Thyroid gland (tissue), 4 donors: ENCODE results near the gene RETN.

Experiments used
- CTCF ChIP-seq, 6 experiments: fragments of 200-600 bp in 3 of 6; fragments of 450-650 bp in 3 of 6; sonication (generic) in 3 of 6; IDR thresholded peaks; one replicate each; pipeline ENCODE4 v1.5.1; 2016 to 2019; ENCODE audit warnings: antibody characterized with exemption in 6 of 6, mild to moderate bottlenecking in 2 of 6, inconsistent platforms in 1 of 6, moderate library complexity in 1 of 6
- POLR2A ChIP-seq, 2 donors: fragments of 450-650 bp; IDR thresholded peaks; one replicate each; pipeline ENCODE4 v1.6.1; 2017; ENCODE audit warnings: antibody characterized with exemption in 2 of 2, mild to moderate bottlenecking in 2 of 2, moderate library complexity in 1 of 2

DNA sequence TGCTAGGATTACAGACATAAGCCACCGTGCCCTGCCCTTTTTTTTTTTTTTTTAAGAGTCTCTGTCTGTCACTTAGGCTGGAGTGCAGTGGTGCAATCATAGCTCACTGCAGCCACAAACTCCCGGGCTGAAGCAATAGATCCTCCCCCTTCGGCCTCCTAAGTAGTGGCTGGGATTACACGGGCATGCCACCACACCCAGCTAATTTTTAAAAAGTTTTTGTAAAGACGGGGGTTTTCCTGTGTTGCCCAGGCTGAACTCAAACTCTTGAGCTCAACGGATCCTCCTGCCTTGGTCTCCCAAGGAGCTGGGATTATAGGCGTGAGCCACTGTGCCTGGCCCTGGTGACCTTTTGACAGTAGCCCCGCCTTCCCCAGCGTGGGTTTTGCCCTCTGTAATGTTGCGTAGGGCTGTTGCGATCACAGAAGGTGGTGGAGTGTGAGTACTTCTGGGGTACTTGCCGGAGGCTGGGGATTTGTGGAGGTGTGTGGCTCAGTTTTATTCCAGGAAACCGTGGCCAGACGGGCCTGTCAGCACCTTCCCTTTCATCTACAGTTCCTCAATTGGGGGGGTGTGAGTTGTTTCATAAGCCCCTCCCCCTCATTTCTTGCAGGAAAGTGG, 11.6 kb upstream of the RETN start:
- TF ChIP-seq POLR2A (IDR thresholded peaks at IDR 0.05) = no peak
- no peak for TF ChIP-seq CTCF (IDR thresholded peaks at IDR 0.05)
